GM18907 (cell line): ENCODE results near the gene SYTL3.
"Not testable (repeated sequence)": the region's sequence is repeated elsewhere in the genome, so short reads cannot be mapped to it uniquely, and the experiment has no call there.

ENCODE experiments used
- ATAC-seq: cut with Tn5 transposase; IDR thresholded peaks from one replicate; pipeline ENCODE4 v1.9.1; 2021; ENCODE audit warnings: mild to moderate bottlenecking, moderate library complexity; ENCODE audit not compliant: unreplicated experiment

SYTL3 gene

DNA sequence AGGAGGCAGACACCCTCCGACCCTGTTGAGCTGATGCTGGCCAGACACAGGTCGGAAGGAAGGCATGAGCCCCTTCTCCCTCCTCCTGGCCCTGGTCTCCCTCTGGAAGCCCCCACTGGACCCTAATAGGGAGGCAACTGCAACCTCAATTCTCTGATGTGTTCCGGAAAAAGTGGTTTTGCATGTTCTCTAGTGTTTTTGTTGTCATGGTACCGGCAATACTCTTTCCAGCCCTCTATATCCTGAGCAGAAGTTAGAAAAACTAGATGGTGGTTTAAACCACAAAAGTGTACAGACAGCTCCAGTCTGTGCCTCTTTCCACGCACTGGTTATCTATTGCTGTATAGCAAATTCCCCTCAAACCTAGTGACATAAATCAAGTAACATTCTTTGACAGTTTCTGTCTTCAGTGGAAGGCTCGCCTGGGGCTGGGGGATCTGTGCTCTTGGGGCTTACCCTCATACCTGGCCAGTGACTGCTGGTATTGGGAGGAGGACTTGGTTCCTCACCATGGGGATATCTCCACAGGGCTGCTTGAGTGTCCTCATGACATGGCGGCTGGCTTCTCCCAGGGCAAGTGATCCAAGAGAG lies 37.0 kb downstream of the SYTL3 start:
- ATAC-seq, result peak; percentile 95

DNA sequence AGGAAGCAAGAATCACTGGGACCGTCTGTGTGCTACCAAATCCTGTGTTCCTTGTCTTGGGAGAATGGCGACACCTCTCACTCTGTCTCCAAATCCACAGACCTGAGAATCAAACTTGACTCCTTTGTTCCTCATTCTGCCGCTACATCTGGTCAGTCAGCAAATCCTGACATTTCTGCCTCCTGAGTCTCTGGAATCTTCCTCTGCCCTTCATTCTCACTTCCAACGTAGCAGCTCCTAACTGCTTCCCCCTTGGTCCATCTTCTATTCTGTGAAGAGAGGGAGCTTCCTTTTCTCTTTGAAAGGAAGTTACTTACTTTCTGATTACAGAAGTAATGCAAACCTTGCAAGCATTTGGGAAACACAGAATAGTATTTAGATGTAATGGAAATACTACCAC lies 37.7 kb downstream of the SYTL3 start:
- no peak for ATAC-seq

DNA sequence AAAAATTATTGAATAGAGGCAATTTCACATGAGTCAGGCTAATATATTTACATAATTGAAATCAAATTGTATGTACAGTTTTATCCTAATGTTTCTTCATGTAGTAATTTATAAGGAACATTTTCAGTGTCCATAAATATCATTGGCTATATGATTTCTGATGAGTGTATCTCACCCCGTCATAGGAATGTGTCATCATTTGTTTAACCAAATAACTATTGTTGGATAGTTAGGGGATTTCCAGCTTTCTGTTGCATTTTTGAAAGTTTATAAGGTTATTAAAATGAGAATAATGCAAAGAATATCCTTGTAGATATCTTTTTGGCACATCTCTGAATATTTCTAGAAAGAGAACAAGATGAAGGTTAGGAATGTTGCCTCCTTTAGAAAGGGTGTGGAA lies 39.0 kb downstream of the SYTL3 start:
- ATAC-seq, result no peak

DNA sequence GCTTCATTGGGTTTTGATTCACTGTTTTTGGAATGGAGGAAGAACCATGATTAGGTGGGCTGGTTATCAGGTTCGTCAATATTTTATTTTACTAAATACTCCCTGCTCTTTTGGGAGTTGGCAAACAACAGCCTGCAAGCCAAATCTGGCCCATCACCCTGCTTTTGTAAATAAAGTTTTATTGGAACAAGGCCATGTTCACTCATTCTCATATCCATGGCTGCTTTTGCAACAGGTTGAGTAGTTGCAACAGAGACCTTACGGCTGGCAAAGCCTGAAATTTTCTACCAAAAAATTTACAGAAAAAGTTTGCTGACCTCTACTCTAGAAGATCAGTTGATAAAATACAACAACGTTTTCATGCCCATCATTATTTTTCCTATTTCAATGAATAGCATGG lies 45.1 kb downstream of the SYTL3 start:
- no peak for ATAC-seq

DNA sequence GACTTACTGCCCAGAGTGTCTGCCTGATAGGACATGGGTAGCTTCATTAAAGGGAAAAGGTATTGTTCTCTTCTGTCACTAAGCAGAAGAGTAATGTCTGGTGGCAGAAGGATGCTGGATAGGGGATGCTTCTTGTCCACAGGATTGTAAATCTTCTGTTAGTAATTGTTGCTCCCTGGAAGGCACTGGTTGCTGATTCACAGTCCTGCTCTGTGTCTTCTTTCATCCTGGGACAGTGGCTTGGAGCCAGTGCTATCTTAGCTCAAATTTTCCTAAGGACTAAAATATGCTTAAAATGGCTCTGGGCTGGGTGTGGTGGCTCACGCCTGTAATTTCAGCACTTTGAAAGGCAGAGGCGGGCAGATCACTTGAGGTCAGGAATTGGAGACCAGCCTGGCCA lies 48.0 kb downstream of the SYTL3 start:
- no peak for ATAC-seq

DNA sequence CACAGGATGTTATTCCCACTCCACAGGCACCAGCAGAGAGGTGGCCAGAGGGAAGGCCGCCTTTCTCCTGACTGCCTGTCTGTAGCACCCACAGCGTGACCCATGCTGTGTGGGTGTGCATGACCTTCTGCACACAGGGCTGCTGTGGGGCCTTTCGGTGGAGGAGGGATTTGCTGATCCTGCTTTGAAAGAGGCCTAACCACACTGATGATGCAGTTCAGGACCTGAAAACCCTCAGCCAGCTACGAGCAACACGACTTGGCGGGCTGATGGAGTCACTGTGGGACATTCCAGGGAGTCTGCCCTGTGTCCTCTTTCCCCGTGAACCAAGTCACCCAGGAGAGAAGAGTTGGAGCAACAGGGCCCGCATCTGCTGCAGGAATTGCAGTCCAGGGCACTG lies 49.1 kb downstream of the SYTL3 start:
- no peak for ATAC-seq

DNA sequence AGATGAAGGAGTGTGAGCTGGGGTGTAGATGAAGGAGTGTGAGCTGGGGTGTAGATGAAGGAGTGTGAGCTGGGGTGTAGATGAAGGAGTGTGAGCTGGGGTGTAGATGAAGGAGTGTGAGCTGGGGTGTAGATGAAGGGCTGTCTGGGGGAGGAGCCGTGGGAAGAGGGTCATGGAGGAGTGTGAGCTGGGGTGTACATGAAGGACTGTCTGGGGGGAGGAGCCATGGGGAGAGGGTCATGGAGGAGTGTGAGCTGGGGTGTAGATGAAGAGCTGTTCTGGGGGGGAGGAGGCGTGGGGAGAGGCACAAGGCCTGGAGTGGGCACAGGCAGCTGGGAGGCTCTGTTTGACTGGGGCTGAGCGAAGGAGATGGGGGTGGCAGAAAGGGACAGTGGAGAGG lies 51.4 kb downstream of the SYTL3 start:
- ATAC-seq, result not testable (repeated sequence)

DNA sequence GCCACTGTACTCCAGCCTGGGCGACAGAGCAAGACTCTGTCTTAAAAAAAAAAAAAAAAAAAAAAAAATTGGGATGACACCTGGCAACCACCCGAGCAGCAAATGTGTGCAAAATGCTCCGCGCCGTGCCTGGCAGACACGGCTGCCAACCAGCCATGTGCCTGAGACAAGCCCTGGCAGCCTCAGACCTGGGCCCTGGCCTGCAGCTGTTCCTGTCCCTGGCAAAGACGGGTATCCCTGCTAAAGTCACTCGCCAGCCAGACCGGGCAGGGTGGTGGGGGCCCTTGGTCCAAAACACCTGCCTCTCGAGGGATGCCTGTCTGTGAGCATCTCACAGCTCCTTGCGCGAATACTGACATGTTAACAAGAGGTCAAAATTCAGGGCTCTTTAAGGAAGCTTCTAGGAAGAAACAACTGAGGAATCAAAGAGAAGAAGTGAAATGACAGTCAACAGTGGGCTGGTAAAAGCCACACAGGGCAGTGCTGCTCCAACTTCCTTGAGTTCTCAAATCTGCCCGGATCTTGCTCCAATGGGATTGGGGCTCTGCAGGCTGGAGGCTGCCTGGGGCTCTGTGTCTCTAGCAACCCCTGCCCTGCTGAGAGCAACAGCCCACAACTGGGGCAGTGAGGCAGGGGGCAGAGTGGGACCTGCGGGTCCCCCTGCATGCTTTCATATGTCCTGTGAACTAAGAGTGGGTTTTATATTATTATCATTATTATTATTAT lies 53.4 kb downstream of the SYTL3 start:
- no peak for ATAC-seq

DNA sequence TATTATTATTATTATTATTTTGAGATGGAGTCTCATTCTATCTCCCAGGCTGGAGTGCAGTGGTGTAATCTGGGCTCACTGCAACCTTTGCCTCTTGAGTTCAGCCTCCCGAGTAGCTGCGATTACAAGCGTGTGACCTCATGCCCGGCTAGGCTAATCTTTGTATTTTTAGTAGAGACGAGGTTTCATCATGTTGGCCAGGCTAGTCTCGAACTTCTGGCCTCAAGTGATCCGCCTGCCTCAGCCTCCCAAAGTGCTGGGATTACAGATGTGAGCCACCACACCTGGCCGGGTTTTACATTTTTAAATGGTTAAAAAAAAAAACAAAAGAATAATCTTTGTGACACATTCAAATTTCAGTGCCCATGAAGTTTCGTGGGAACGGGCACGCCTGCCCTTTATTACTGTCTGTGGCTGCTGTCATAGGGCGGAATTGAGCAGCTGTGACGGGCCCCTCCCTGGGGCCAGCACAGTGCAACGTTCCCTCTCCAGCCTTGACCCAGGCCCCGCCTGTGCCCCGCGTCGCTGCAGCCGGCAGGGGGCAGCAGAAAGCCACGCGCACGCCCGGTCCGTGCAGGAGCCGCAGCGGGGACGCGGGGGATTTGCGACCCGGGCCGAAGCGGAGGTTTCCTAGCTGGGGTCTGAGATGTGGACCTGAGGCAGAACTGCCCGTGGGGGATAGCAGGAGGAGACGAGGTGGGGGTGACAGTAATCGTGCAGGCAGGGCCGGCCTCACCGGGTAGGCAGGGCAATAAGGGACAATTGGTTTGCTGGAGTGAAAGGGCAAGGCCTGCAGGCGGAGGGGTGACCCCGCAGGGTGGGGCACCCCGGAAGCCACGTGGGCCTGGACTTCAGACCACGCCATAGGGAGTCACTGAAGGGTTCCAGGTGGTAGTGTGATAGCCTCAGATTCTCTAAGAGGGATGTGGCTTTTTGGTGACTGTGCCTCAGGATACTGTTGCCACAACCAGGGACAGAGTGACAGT lies 54.3 kb downstream of the SYTL3 start:
- ATAC-seq, result peak; percentile 94

DNA sequence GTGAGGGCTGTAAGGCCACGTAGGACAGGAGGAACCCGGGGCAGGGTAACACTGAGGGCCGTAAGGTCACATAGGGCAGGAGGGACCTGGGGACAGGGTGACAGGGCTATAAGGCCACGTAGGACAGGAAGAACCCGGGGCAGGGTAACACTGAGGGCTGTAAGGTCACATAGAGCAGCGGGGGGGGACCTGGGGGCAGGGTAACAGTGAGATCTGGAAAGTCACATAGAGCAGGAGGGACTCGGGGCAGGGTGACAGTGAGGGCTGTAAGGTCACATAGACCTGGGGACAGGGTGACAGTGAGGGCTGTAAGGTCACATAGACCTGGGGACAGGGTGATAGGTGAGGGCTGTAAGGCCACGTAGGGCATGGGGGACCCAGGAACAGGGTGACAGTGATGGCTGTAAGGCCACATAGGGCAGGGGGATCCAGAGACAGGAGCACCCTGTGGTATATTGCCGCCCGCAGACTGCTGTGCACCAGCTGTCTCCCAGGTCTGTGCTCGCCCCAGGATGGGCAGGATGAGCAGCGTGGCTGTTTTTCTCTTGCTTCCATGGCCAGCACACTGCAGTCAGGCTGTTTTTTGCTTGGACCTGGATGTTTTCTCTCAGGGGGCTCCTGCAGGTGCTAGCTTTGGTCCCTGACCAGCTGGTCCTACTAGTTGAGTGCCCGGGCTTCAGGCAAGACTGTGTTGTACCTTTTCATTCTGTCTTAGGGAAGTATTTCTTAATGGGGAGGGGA lies 55.7 kb downstream of the SYTL3 start:
- no peak for ATAC-seq

DNA sequence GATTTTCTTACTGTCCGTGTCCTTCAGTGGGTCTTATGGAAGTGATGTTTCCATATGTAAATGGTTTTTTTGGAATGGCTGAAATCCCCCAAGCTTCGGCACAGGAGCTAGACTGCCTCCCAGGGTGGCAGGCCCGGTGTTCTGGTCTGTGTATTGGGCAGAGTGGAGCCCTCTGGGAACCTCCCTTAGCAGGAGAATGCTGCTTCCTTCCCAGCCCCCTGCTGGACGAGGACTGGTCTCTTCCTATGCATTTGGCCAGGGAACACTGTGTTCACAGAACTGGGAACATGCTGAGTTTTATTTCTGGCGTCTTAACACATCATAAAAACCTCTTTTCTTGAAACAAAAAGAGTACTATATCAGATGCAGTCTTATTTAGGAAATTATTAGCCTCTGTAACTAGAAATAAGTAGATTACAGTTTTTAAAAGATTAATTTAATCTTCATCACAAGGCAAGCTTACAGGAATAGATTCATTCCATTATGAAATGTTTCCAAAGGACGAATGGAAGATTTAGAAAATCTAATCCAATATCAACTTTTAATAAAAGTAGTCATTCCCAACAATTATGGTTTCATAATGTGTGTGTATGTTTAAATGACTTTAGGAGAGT lies 56.6 kb downstream of the SYTL3 start:
- no peak for ATAC-seq

DNA sequence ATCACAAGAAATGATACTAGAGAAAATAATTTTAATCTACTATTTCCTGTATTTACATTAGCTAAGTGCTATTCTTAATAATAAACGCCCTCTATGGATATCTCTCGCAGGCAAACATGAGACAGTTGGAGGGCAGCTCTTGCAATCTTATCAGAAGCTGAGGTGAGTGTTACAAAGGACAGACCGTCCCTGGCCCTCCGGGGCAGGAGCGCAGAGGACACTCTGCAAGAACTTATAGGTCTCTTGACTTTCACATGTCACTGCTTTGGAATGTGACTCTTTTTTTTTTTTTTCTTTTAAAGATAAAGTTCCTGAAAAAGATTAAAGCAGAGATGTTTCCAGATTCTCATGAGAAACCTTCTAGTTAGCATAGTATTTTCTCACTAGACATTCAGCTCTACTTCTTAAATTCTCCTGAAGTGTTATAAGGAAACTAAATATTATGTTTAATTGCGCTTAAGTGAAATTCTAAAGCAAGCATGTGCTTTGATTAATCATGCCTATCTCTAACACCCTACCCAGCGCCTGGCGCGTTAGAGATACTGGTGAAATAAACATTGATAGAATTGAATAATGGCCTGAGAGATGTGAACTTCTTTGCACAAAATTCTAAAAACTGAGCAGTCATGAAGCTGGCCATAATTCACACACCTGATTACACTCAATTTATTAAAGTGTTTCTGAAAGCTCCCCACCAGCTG lies 57.4 kb downstream of the SYTL3 start:
- no peak for ATAC-seq

DNA sequence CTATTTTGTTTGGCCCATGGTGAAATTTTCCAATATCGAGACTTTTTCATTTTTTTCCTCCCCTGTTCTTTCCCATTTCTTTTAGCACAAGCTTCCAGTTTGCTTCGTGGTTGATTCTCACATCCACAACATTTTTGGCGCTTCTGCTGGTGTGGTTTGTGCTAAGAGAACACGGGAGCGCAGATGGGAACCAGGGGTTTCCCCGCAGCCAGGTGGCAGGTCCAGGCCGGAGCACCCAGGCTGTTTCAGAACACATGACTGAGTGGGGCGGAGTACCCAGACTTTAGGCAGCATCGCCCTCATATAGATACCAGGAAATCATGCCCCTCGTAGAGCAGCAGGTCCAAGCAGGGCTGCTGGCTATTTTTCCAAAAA lies 58.0 kb downstream of the SYTL3 start:
- ATAC-seq, result no peak

DNA sequence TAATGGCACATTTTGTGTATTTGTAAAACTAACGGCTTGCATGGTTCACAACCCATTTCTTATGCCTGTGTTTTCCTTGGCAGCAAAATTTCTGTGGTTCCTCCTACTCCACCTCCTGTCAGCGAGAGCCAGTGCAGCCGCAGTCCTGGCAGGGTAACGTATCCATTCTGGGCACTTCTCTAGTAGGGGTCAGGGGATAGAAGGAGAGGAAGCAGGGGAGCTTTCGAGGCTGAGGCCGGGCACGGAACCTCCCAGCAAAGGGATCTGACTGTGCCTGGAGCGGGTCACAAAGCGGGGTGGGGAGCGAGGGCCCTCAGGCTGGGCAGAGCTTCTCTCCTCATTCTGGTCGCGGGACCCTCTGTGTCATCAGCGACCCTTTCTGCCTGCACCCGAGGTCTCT lies 58.4 kb downstream of the SYTL3 start:
- ATAC-seq, result no peak

DNA sequence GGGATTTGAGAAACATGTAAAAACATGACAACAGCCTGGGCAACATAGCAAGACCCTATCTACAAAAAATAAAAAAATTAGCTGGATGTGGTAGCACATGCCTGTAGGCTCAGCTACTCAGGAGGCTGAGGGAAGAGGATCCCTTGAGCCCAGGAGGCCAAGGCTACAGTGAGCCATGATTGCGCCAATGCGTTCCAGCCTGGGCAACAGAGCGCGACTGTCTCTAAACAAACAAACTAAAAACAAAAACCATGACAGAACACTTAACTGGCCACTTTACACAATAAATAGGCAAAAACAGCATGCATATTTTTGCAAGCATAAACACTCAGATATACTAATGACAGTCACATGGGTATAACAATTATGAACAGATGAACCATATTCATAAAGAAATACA lies 60.0 kb downstream of the SYTL3 start:
- ATAC-seq, result no peak

DNA sequence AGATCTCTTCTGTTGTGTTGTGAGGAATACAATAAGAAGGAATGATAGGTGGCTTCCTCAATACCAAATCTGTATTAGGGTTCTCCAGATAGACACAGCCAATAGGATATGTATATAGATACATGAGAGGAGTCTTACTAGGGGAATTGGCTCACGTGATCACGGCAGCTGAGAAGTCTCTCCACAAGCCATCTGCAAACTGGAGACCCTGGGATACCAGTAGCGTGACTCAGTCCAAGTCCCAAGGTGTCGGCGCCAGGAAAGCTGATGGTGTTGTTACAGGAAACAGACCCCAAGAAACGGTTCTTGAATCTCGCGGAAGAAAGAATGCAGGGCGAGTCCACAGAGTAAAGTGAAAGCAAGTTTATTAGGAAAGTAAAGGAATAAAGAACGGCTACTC lies 61.4 kb downstream of the SYTL3 start:
- no peak for ATAC-seq

DNA sequence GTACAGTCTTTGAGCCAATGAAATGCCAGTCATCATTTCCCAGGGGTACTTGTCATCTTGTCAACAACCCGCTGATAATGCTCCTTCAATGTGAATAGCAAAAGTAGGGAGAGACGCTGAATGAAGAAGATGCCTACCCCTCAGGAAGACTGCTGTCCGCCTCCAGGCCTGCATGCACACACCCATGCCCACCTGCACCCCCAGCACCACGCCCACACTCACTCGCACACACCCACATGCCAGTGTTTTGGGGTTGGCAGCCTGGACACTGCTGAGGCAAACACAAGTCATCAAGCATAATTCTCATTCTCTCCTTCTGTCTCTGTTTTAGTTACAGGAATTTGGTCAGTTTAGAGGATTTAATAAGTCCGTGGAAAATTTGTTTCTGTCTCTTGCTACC lies 63.6 kb downstream of the SYTL3 start:
- no peak for ATAC-seq

DNA sequence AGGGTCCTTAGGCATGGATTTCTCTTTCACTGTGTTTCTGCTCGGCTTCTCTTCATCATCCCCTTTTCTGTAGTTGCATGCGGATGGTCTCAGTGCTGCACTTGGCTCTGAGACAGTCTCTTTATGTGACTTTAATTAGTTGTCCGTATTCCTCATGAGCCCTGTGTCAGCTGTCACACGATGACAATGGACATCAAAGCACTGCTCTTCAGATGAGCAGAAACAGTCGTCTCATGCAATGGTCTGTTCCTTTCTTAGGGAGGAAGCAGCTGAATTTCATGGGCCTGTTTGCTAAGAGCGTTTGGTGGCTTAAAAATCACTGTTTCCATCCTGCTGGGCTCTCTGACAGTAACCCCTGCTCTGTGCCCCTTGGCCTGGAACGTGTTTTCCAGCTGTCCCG lies 64.9 kb downstream of the SYTL3 start:
- no peak for ATAC-seq

DNA sequence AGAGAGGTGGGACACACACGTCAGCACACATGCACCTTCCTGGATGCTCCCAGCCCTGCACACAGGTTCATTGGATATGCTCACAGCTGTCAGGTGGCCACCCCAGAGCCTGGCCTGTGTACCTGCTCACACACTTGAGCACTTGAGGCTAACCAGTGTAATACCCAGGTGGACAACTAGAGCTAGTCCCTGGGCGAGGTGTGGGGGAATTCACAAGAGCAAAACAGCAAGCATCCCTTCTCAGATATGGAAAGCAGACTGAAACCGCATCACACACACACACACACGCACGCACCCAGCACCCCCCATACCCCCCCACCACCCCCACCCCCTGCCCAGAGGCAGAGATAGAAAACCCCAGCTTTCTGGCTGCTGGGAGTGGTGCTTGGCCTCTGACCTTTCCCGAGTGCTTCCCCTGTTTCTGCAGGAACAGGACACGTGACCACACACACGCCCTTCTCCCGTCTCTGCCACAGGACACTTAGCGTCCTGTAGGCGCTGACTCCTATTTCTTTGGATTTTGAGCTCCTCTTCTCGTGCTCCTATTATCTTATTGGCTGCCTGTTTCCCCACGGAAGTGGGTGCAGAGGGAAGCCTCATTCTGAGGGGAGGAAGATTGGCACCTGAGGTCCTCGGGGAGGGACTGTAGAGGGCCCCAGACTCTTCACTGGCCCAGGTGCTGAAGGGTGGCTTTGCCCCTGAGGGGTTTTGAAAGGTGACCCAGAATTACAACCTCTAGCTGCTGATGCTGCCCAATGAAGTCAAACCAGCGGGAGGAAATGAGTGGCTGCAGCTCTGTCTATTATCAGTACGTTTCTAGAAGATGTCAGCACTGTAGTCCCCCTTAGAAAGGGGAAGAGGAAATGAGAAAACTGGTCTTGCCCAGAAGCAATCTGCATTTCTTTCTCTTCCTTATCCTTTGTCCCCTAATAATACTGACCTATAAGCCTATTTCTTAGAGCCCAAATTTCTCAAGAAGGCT lies 65.8 kb downstream of the SYTL3 start:
- peak; percentile 62 for ATAC-seq
